NCI-H2196 treated with DMSO at 0.1 percent for 48 hours (cell line): ENCODE data around the gene TOB1.

Experiments
- DNase-seq: peaks from one replicate; lab custom pipeline; 2025; ENCODE audit not compliant: unreplicated experiment; lab: John Stamatoyannopoulos, UW

Gene TOB1

GRCh38 chr17:50866261-50866949 lies at the start of gene TOB1:
TOB1 (minus strand) TSS chr17:50866354; CDS start chr17:50864017, 2,337 bp downstream.
- peak; percentile 95 for DNase-seq

GRCh38 chr17:50914505-50915063 lies 48.4 kb upstream of the TOB1 start:
- DNase-seq, result no peak

- no peak for DNase-seq
Measured at GRCh38 chr17:50913120-50913519, 47.0 kb upstream of the TOB1 start.

- no peak for DNase-seq
Measured at GRCh38 chr17:50911890-50912289, 45.7 kb upstream of the TOB1 start.

GRCh38 chr17:50911450-50911849 lies 45.3 kb upstream of the TOB1 start:
- no peak for DNase-seq

- no peak for DNase-seq
Measured at GRCh38 chr17:50909765-50910605, 43.8 kb upstream of the TOB1 start.

- DNase-seq, result no peak
Measured at GRCh38 chr17:50908860-50909764, 43.0 kb upstream of the TOB1 start.

- DNase-seq, result no peak
Measured at GRCh38 chr17:50908140-50908859, 42.1 kb upstream of the TOB1 start.

- DNase-seq, result no peak
Measured at GRCh38 chr17:50906443-50906842, 40.3 kb upstream of the TOB1 start.

GRCh38 chr17:50905460-50905803 lies 39.3 kb upstream of the TOB1 start:
- DNase-seq, result peak; percentile 41

- DNase-seq, result peak; percentile 58
Measured at GRCh38 chr17:50904518-50905459, 38.6 kb upstream of the TOB1 start.

GRCh38 chr17:50903604-50904517 lies 37.7 kb upstream of the TOB1 start:
- no peak for DNase-seq

- DNase-seq, result no peak
Measured at GRCh38 chr17:50902372-50903353, 36.5 kb upstream of the TOB1 start.

GRCh38 chr17:50900383-50900892 lies 34.3 kb upstream of the TOB1 start:
- no peak for DNase-seq

- no peak for DNase-seq
Measured at GRCh38 chr17:50899559-50900319, 33.6 kb upstream of the TOB1 start.

- DNase-seq, result no peak
Measured at GRCh38 chr17:50899005-50899460, 32.9 kb upstream of the TOB1 start.
